DND-41 (cell line): ENCODE results near the gene ZRANB3.

Experiments
- ATAC-seq: fragments of 200-7000 bp; cut with Tn5 transposase; 3 replicates; pipeline ENCODE4 v1.9.1; 2021; ENCODE audit warnings: low read depth; ENCODE audit not compliant: insufficient read depth
- DNase-seq: peaks from one replicate; pipeline ENCODE4 v3.0.0-alpha.2; 2020
- H2AFZ ChIP-seq: 2 replicates; pipeline ENCODE4 v1.6.0; 2012; ENCODE audit warnings: low read depth, low read length
- H3K27ac ChIP-seq: 2 replicates; pipeline ENCODE4 v1.5.1; 2012; ENCODE audit warnings: low read length, inconsistent platforms
- H3K27me3 ChIP-seq: fragments of 200-600 bp; sonication (generic); 2 replicates; pipeline ENCODE4 v1.6.0; 2012; ENCODE audit warnings: low read length, mild to moderate bottlenecking, inconsistent platforms; ENCODE audit not compliant: insufficient read depth, poor library complexity
- H3K36me3 ChIP-seq: 2 replicates; pipeline ENCODE4 v1.5.1; 2012; ENCODE audit warnings: low read length, inconsistent platforms; ENCODE audit not compliant: insufficient read depth
- H3K4me1 ChIP-seq: 2 replicates; pipeline ENCODE4 v1.5.1; 2012; ENCODE audit warnings: mild to moderate bottlenecking, low read length; ENCODE audit not compliant: insufficient read depth
- H3K4me2 ChIP-seq: 2 replicates; pipeline ENCODE4 v1.6.0; 2012; ENCODE audit warnings: mild to moderate bottlenecking, moderate library complexity, low read length, inconsistent platforms; ENCODE audit not compliant: insufficient read depth
- H3K4me3 ChIP-seq, 2 experiments: fragments of 200-600 bp in 1 of 2; shearing (Covaris generic) in 1 of 2; 2 replicates each; pipeline ENCODE4 v1.5.1; 2012 to 2016; ENCODE audit warnings: inconsistent platforms in 2 of 2, low read length in 2 of 2, mild to moderate bottlenecking in 2 of 2, low read depth in 1 of 2, moderate library complexity in 1 of 2
- H3K79me2 ChIP-seq: 2 replicates; pipeline ENCODE4 v1.6.0; 2012; ENCODE audit warnings: low read length, inconsistent platforms; ENCODE audit not compliant: insufficient read depth
- H3K9ac ChIP-seq: 2 replicates; pipeline ENCODE4 v1.6.0; 2012; ENCODE audit warnings: low read depth, mild to moderate bottlenecking, inconsistent platforms, low read length, moderate library complexity
- H3K9me3 ChIP-seq: 2 replicates; pipeline ENCODE4 v1.5.1; 2012; ENCODE audit warnings: low read length, moderate library complexity, mild to moderate bottlenecking, inconsistent platforms; ENCODE audit not compliant: insufficient read depth, severe bottlenecking
- H4K20me1 ChIP-seq: 2 replicates; pipeline ENCODE4 v1.6.0; 2012; ENCODE audit warnings: low read length; ENCODE audit not compliant: insufficient read depth
- EZH2 ChIP-seq: IDR thresholded peaks from 3 replicates; pipeline ENCODE4 v1.6.1; 2012; ENCODE audit warnings: borderline replicate concordance, low read depth, mild to moderate bottlenecking, moderate library complexity, low read length, inconsistent platforms; ENCODE audit not compliant: severe bottlenecking
- TF ChIP-seq, protein P1 (sequence below): IDR thresholded peaks from 2 replicates; pipeline ENCODE4 v1.5.1; 2012; ENCODE audit warnings: borderline replicate concordance, low read length, moderate library complexity, mild to moderate bottlenecking; ENCODE audit not compliant: poor library complexity, severe bottlenecking; ENCODE audit errors: extremely low read depth

ZRANB3 gene

GRCh38 chr2:135252805-135253458, 278.1 kb downstream of the ZRANB3 start:
- DNase-seq (no peak), ATAC-seq (no peak)
- TF ChIP-seq EZH2 = no peak
- TF ChIP-seq, protein P1, sequence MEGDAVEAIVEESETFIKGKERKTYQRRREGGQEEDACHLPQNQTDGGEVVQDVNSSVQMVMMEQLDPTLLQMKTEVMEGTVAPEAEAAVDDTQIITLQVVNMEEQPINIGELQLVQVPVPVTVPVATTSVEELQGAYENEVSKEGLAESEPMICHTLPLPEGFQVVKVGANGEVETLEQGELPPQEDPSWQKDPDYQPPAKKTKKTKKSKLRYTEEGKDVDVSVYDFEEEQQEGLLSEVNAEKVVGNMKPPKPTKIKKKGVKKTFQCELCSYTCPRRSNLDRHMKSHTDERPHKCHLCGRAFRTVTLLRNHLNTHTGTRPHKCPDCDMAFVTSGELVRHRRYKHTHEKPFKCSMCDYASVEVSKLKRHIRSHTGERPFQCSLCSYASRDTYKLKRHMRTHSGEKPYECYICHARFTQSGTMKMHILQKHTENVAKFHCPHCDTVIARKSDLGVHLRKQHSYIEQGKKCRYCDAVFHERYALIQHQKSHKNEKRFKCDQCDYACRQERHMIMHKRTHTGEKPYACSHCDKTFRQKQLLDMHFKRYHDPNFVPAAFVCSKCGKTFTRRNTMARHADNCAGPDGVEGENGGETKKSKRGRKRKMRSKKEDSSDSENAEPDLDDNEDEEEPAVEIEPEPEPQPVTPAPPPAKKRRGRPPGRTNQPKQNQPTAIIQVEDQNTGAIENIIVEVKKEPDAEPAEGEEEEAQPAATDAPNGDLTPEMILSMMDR = no peak
- Histone ChIP-seq H3K4me2 (no peak overlapping the region), H3K9ac (no peak overlapping the region), H3K27ac (no peak overlapping the region), H3K4me3 (no peak overlapping the region), H3K36me3 (peaks cover 8% of the 10 kb centered on the region), H3K27me3 (no peaks in the 10 kb centered on the region), H2AFZ (no peak overlapping the region), H3K4me1 (no peaks in the 10 kb centered on the region), H3K9me3 (peaks cover 9% of the 10 kb centered on the region), H4K20me1 (no peaks in the 10 kb centered on the region), H3K79me2 (no peaks in the 10 kb centered on the region)

DNA sequence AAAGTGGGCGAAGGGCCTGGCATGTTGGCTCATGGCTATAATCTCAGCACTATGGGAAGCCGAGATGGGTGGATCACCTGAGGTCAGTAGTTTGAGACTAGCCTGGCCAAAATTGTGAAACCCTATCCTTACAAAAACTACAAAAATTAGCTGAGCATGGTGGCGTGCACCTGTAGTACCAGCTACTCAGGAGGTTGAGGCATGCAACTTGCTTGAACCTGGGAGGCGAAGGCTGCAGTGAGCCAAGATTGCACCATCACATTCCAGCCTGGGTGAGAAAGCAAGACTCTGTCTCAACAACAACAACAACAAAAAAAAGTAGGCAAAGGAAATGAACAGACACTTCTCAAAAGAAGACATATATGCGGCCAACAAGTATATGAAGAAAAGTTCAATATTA, 282.4 kb downstream of the ZRANB3 start:
- Histone ChIP-seq H3K79me2 (no peaks in the 10 kb centered on the region), H3K4me3 (no peak overlapping the region), H3K9ac (no peak overlapping the region), H3K27me3 (no peaks in the 10 kb centered on the region), H4K20me1 (no peaks in the 10 kb centered on the region), H3K4me2 (no peak overlapping the region), H3K9me3 (peaks cover 9% of the 10 kb centered on the region), H3K36me3 (peaks cover 8% of the 10 kb centered on the region), H3K27ac (no peak overlapping the region), H2AFZ (no peak overlapping the region), H3K4me1 (no peaks in the 10 kb centered on the region; the same call in 1 of the 2 replicates)
- DNase-seq = no peak
- TF ChIP-seq EZH2 = no peak
- TF ChIP-seq, protein P1 = no peak
- no peak for ATAC-seq

- H3K9me3 ChIP-seq = peaks cover 9% of the 10 kb centered on the region
- H2AFZ ChIP-seq = no peak overlapping the region
- peaks cover 8% of the 10 kb centered on the region for H3K36me3 ChIP-seq
- DNase-seq (no peak), ATAC-seq (no peak)
- no peaks in the 10 kb centered on the region for H4K20me1 ChIP-seq
- no peak overlapping the region for H3K4me2 ChIP-seq
- no peak overlapping the region for H3K9ac ChIP-seq
- H3K79me2 ChIP-seq = no peaks in the 10 kb centered on the region
- no peak overlapping the region for H3K4me3 ChIP-seq
- TF ChIP-seq, protein P1 = no peak
- TF ChIP-seq EZH2 = no peak
- no peaks in the 10 kb centered on the region; the same call in 1 of the 2 replicates for H3K4me1 ChIP-seq
- H3K27ac ChIP-seq = no peak overlapping the region
- H3K27me3 ChIP-seq = no peaks in the 10 kb centered on the region
These were observed 284.2 kb downstream of the ZRANB3 start for GRCh38 chr2:135246711-135247270.
